Testis (tissue), 2 donors: Measurements from ENCODE around the gene NPIPA2.
"Not testable (repeated sequence)": the region's sequence is repeated elsewhere in the genome, so short reads cannot be mapped to it uniquely, and the experiment has no call there.

Experiments
- POLR2A ChIP-seq: fragments of 450-650 bp; IDR thresholded peaks from one replicate; pipeline ENCODE4 v1.6.1; 2017; ENCODE audit warnings: antibody characterized with exemption, mild to moderate bottlenecking, moderate library complexity
- TF ChIP-seq, protein P1 (sequence below), 3 experiments: fragments of 450-650 bp in 2 of 3; fragments of 200-600 bp in 1 of 3; sonication (generic) in 1 of 3; IDR thresholded peaks; one replicate each; pipeline ENCODE4 v1.5.1; 2016 to 2019; ENCODE audit warnings: antibody characterized with exemption in 3 of 3, mild to moderate bottlenecking in 2 of 3, moderate library complexity in 1 of 3

DNA sequence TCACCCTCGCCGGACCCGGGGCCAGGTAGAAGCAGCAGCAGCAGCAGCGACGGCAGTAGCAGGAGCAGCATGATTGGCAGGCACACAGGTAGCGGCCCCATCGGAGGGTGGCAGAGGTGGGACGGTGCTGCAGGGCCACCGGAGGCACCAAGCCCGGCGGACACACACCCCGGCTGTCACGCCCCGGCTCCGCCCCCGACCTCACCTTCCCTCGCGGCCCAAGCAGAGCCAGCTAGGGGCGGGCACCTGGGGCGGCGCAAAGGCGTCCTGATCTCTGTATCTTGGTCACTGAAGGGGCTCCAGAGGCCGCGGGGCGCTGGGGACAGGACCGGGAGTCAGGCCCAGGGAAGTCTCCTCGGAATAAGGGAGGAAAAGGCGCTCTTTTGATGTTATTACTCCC is 48.2 kb upstream of the NPIPA2 start, which contains the start of gene PLA2G10:
- not testable (repeated sequence) for TF ChIP-seq POLR2A
- TF ChIP-seq, protein P1, sequence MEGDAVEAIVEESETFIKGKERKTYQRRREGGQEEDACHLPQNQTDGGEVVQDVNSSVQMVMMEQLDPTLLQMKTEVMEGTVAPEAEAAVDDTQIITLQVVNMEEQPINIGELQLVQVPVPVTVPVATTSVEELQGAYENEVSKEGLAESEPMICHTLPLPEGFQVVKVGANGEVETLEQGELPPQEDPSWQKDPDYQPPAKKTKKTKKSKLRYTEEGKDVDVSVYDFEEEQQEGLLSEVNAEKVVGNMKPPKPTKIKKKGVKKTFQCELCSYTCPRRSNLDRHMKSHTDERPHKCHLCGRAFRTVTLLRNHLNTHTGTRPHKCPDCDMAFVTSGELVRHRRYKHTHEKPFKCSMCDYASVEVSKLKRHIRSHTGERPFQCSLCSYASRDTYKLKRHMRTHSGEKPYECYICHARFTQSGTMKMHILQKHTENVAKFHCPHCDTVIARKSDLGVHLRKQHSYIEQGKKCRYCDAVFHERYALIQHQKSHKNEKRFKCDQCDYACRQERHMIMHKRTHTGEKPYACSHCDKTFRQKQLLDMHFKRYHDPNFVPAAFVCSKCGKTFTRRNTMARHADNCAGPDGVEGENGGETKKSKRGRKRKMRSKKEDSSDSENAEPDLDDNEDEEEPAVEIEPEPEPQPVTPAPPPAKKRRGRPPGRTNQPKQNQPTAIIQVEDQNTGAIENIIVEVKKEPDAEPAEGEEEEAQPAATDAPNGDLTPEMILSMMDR (IDR thresholded peaks at IDR 0.05), result not testable (repeated sequence)
